Embryonic facial prominence (tissue), 1 donor: ENCODE data around the gene NELFCD.
"Not testable (repeated sequence)": the region's sequence is repeated elsewhere in the genome, so short reads cannot be mapped to it uniquely, and the experiment has no call there.

Experiments used
- DNase-seq: peaks from one replicate; pipeline ENCODE4 v3.0.0-alpha.2; 2016; ENCODE audit errors: extremely low spot score

NELFCD gene

DNA sequence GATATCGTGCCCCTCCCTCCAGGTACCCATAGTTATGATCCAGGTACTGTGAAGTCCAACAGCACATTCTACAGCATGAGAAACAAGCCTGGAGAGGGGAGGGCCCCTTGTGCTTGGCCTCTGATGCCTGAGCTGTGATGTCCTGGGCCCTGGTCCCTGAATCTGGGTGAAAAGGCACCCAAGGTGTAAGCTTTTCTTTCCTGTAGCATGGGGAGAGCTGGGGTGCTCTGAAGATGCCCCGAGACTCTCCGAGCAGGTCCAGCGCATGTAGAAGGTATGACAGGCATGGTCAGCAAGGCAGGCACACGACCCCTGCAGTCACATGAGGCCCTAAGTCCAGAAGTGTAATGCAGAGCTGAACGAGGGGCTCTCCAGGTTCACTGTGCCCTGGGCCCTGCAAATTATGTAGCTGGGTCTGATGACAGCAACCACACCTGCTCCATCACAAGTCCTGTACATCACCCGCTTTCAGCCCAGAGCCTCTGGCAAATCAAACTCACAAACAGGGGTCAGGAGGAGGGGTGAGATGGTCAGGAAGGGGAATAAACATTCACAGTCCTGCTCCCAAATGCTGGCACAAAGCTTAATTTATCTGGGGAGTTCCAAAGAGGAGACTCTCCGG, 27.8 kb downstream of the NELFCD start:
- DNase-seq = no peak

DNA sequence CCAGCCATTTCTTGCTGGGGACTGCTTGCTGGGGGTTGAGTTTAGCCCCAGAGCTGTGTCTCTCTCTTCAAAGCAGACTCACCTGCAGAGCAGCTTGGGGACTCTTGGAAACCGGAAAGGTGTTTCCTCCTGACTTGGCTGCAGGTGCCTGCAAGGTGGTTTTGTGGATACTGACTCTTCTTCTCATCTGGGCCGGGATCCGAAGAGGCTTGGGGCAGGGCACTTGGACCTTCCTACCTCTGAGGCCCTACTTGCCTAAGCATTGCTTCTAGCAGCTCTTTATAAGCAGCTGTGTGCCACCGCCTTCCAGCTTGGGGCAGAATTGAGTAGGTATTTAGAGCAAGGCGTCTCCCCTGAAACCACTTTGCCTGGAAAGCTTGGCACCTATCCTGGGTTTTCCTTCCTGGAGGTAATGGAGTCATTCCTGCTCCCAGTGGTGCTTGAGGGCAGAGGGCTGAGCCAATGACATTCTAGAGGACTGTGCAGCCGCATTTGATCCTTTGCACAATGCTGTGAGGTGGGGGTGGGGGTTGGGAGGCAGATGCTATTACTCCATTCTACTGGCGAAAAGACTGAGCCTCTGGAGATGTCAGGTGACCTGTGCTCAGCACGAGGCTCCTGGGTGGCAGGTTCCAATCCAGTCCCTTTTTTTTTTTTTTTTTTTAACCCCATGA, 29.4 kb downstream of the NELFCD start:
- no peak for DNase-seq

DNA sequence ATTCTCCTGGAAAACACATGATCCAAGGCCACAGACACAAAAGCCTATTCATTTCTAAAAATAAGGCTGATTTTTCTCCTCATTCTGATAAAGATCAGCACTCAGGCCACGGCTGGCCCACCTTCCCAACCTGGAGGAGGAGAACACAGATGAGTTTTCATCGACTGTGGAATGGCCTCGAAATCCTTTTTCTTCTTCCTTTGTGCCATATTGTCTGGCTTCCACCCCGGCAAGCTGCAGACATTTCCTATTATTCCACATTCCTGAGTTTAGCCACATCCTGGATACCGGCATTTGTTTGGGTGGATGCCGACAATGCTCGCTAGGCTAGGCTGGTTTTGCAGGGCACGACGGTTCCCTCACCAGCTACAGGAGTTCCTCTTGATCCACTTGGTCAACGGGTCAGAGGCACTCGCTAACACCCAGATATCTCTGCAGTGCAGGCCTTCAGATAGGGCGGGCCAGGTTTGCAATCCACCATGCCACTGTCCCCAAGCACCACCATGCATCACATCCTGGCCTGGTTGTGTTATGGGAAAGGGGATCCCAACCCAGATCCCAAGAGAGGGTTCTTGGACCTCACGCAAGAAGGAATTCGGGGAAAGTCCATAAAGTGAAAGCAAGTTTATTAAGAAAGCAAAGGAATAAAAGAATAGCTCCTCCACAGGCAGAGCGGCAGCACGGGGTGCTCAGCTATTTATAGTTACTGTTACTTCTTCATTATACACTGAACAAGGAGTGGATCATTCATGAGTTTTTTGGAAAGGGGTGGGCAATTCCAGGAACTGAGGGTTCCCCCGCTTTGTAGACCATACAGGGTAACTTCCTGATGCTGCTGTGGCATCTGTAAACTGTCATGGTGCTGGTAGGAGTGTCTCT, 30.2 kb downstream of the NELFCD start:
- peak; percentile 22 for DNase-seq

DNA sequence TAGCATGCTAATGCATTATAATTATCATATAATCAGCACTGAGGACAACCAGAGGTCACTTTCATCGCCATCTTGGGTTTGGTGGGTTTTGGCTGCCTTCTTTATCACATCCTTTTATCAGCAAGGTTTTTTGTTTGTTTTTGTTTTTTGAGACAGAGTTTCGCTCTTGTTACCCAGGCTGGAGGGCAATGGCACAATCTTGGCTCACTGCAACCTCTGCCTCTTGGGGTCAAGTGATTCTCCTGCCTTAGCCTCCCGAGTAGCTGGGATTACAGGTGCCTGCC, 30.8 kb downstream of the NELFCD start:
- DNase-seq = not testable (repeated sequence)

DNA sequence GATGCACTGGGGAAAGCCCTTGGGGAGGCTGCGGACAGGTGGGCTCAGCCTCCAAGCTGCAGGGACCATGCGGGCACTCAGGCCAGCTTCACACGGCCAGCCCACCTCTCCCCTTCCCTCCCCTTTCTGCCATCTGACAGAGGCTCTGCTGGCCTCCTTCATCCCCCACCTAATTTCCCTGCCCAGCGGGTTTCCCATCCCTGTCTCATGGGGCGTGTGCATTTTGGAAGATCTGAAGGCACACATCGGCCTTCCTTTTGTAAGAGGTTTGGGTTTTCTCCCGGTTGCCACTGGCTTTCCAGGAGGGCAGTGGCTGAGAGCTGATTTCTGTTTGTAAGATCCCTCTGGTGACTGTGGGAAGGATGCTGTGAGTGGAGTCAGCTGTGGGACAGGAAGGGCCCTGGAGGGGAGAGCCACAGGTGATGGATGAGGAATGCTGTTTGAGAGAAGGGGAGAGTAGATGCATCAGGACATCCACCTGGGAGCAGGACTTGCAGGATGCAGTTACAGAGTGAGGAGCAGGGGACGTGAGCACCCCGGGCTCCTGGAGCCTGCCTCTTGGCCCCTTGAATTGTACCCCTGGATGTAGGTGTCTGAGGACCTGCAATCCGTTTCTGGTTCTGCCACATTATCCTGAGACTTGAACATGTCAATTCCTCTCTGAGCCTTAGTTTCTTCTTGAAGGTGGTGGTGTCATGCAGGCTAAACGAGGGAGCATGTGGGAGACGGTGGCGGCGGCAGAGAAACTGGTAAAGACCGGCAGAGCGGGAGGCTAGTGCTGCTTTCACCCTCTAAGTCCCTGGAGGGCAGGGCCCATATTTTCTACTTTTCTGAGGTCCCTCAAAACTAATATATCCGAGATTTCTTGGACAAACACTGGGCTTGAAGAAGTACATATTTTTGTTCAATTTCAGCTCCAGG, 32.2 kb downstream of the NELFCD start:
- no peak for DNase-seq

DNA sequence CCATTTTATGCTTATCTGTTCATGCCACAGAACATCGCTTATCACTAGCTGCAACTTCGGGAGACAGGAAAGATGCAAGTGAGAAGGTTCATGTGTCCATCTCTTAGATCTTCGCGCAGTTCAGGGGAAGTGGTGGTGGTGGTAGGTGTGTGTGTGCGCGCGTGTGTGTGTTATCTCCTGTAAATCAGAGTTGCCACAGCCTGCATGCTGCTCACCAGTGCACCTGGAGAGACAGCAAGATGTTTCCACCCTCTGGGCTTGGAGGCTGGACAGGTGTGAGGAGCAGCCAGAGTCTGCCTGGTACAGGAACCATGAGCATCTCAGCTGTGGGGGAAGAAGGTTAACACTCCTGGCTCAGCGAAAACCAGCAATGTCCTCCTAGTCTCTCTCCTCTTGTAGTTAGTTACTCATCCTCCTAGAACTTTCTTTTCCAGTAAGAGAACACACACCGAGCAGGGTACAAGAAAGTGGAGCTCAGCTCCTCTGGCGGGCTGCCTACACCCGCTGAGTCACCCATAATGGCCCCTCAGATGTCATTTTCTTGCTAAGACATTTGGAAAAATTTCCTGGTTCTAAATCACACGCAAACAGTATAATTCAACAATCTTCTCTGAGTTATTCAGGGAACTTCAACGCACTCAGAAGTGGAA, 33.0 kb downstream of the NELFCD start:
- DNase-seq = no peak

DNA sequence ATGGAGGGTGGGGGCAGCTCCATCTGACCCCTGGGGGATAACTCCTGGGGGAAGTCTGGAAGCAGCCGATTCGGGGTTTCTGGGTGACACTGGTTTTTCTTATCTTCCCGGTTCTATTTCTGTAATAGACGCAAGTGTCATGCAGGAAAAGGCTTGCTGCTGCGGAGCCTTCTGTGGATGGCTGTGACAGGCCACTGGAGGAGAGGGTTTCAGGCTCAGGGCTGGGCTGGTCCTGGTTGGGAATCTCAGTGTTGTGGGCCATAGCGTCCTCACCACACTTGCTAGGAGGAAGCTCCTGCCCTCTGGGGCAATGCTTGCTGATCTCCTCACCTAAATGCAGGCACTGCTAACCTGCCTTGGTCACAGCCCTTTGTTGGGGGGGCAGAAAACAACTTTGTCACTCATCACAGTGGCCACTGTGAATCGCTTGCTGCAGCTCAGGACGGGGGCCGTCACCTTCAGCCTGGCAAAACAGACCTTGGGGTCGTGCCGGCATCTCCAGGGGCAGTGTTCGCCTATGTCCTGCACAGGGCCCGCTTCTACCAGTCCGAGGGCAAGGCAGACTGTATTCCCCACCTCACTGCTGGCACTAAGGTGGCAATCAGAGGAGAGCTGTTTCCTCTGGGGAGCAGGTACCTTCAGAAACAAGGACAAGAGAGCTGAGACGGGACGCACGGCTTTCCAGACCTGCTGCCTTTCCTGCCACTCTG, 33.8 kb downstream of the NELFCD start:
- DNase-seq = no peak

DNA sequence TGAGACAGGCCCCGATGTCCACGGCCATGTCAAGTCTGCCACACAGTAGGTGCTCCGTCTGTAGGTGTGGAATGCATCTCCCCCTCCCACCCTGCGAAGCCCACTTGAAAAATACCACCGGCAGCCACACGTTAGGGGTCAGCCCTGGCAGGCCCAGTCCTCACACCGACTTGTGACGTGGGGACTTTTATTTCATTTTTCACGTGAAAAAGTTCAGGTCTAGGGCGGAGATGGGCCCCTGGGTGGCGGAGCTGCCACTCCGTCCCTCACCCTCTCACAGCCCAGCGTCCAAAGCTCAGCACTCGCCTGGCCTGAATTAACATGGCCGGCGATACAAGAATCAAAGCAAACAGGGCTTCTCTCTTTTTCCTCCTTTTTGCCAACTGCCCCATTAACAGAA, 34.4 kb downstream of the NELFCD start:
- DNase-seq = no peak

DNA sequence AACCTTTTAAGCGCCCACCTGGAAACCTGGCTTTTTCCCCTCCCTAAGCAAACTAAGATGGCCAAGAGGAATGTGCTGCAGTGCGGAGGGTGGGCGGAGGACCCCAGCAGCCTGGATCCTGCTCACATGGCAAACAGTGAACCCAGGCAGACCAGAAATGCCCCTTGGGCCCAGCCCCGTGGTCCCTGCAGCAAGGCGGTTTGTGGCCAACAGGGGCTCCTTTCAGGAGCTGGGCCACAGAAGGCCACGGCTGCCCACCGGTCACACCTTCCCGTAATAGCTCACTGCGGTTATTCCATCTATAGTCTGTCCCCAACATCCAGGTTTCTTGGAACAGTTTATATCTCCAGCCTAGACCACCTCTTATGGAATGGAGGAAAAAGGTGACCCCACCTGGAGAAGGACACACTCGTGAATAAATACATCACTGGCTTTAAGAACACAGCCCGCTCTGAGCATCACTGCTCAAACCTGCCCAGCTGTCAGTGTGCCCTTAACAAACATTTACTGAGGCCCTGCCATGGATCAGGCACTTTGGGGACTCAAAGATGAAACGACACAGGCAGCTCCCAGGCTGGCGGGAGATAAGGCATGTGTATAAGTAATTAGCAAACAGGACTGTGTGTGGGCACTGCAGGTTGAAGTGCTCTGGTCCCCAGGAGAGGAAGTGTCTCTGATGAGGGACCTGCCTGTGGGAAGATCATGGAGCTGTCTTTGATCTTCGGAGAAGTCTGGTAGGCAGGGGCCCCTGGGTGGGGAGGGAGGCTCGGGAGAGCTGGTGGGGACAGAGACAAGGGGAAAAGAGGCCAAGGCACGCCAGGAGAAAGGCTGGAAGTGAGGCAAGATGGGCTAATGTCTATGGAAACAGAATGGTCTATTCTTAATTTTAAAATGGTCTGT, 35.0 kb downstream of the NELFCD start:
- DNase-seq = no peak

DNA sequence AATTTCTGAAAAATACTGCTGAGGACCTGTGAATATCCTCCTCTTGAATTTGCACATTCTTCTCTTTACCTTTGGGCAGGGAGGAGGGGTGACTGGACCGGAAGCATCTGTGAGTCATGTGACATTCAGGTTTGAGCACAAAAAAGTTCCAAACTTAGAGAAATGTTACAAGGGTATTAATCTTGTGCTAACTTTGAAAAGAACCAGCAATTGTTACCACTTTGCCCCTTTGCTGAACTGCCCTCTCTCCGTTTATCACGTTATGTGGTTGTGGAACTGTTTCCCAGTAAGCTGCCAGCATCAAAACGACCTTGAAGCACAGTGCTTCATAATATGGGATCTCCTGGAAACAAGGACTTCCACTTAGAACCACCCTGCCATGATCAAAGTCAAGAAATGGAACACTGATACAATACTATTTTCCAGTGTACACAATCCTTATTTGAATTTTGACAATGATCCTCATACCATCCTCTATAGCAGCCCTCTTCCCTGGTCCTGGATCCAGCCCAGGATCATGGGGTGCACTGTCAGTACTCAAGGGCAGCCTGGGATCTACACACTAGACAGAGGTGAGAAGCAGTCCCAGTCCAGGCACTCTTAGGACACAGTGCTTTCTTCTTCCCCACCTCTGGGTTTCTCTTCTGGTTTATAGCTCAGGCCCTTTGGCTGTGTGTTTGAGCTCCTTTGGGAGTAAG, 35.9 kb downstream of the NELFCD start:
- no peak for DNase-seq

DNA sequence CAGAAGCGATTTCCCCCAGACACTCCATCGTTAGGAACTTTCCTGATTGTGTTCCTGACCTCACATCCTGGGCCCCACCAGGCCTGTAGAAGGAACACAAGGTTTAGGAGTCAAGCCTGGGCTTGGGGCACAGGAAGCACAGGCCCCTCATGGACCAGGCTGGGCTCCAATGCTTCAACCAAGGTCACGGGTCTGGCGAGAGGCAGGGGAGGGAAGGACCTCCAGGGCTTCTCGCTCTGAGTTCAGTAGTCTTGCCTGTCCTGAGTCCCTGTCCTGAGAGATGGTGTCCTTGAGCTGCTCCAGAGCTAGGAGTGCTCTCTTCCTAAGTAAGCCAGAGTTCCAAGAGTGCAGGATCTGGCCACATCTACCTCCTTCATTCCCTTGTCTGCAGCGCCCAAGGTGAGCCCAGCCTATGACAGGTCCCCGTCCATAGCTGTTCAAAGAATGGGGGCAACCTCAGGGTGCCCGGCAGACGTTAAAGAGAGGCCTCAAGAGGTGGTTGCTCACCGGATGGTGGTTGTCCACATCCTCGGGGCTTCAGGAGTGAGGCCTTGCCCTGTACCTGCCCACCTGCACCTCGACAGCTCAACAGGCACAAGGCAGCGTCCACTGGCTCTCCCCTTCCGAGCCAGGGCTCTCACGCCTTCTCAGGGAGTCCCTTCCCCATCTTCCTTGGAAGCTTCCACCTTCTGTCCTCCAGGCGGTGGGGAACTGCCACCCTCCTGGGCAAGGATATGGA, 36.6 kb downstream of the NELFCD start:
- no peak for DNase-seq

DNA sequence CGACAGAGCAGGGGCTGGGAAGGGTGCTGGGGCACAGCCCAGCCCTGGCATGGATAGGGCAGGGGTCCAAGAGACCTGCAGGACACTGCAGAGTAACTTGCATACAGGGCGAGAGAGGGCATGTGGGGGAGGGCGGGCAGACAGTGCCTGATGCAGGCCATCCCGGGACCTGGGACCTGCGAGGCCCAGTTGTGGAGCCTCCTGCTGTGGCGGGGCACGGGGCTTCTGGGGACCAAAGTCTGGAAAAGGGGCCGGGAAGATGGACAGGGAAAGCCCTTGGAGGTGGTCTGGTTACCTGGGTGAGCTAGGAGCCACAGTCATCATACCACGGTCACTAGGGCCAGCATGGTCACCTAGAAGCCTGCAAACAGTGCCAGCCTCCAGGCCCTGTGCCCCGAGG, 37.8 kb downstream of the NELFCD start:
- no peak for DNase-seq

DNA sequence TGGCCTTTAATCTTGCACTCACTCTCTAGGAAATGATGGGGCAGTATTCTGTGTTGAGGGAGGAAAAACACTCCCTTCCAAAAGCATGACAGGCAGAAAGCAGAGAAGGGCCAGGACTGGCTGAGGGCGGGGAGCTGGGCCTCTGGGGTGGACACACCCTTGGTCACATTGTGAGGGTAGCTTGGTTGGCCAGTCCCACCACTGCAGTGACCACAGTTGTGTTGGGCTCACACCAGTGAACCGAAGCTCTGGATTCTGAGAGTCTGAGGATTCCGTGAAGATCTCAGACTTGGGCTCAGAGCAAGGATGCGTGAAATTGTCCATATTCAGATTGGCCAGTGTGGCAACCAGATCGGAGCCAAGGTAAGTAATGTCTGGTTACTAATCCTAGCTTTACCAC, 38.2 kb downstream of the NELFCD start, which contains the start of gene TUBB1:
TUBB1 (plus strand) TSS at position 213 of the 400 bp plus-strand sequence; CDS start at position 307, 94 bp downstream.
- no peak for DNase-seq

DNA sequence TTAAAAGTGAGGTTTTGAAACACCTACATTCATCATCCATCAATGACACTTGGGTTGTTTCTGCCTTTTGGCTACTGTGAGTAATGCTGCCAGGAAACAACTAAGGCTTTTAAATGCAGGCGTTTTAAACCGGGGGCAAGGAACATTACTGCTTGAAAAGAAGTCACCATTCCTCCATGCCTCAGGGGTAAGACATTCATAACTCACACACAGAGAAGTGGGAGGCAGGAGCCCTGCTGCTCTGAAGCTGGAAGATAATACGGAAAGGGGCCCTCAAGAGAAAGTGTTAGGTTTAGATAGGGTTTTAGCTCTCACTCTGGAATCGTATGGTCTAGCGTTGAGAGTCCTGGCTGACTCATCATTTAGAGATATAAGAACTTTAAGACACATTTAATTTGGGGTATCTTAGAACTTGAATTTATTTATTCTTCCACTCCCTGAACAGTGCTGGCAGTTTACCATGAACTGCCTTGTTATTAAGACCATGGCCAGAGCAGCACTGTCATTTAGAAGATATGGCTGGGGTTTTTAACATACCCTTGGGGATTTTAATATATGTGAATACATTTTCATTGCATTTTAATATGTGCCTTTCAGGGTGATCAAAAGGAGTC, 40.0 kb downstream of the NELFCD start:
- no peak for DNase-seq

DNA sequence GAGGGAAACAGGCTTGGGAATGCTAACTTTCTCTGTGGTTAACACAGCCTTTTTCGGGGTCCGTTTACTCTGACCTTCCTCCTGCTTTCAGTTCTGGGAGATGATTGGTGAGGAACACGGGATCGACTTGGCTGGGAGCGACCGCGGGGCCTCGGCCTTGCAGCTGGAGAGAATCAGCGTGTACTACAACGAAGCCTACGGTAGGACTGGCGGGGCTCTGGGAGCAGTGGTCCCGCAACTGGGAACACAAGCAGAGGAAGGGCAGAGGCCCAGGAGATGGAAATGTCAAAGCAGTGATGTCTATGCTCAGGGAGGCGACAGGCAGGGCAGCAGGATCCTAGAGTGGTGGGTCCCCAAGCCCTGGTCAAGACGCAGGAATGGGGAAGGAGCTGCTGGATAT, 41.7 kb downstream of the NELFCD start:
- DNase-seq = no peak

DNA sequence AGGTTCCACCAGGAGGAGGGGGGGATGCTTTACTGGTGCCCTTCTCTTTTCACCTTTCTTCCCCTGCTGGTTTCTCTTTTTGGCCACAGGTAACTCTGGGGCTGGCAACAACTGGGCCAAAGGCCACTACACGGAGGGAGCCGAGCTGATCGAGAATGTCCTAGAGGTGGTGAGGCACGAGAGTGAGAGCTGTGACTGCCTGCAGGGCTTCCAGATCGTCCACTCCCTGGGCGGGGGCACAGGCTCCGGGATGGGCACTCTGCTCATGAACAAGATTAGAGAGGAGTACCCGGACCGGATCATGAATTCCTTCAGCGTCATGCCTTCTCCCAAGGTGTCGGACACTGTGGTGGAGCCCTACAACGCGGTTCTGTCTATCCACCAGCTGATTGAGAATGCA, 42.6 kb downstream of the NELFCD start:
- DNase-seq = no peak

DNA sequence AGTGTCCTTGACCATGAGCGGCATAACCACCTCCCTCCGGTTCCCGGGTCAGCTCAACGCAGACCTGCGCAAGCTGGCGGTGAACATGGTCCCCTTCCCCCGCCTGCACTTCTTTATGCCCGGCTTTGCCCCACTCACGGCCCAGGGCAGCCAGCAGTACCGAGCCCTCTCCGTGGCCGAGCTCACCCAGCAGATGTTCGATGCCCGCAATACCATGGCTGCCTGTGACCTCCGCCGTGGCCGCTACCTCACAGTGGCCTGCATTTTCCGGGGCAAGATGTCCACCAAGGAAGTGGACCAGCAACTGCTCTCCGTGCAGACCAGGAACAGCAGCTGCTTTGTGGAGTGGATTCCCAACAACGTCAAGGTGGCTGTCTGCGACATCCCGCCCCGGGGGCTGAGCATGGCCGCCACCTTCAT, 43.1 kb downstream of the NELFCD start:
- no peak for DNase-seq

DNA sequence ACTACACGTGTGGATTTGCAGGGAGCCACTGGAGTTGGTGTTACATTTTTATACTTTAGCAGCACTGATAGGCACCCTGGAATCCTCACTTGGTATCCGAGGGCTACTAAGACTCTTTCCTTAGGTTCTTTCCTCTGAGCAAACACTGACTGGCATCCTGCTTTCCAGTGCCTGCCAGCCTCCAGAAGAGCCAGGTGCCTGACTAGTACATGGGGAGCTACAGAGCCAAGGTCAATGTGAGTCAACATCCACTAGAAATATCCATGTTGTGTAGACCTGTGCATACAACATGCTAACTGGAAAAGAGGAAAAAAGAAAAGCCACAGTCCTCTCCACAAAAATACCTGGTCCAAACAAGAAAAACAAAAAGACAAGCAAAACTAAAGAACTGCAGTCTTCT, 44.0 kb downstream of the NELFCD start:
- no peak for DNase-seq
